H1 (cell line): ENCODE results near the gene VAMP4. TPM values are rescaled to one million over a fixed set of nuclear protein-coding genes. Genes with fewer than 3 reads are reported as not detected.

Source experiments
- CTCF ChIA-PET: fragments of 300-600 bp; sonication (Branson Sonifier 250); formaldehyde crosslinking; loops from one replicate; lab custom pipeline; 2021; ENCODE audit not compliant: partially characterized antibody; lab: Charles Lee
- POLR2A ChIA-PET: fragments of 300-600 bp; sonication (Branson Sonifier 250); formaldehyde crosslinking; loops from one replicate; lab custom pipeline; 2021; ENCODE audit warnings: inconsistent platforms; ENCODE audit not compliant: partially characterized antibody; lab: Charles Lee
- DNase-seq, 2 experiments: peaks; one replicate each; pipeline versions ENCODE4 v3.0.0 to v3.0.0-alpha.2; 2010 to 2022; ENCODE audit warnings: low spot score in 2 of 2, low read depth in 1 of 2, mixed read lengths in 1 of 2
- FAIRE-seq: peaks from 2 replicates; lab custom pipeline; 2011; peaks lifted over from hg19 to GRCh38; lab: Jason Lieb, UNC
- H2AFZ ChIP-seq: 2 replicates; pipeline ENCODE4 v1.8.1; 2012; ENCODE audit warnings: low read length, inconsistent platforms
- H2AK5ac ChIP-seq: 2 replicates; pipeline ENCODE4 v1.6.1; 2013; ENCODE audit warnings: low read depth, low read length
- H2BK120ac ChIP-seq: replicated peaks from 2 replicates; pipeline ENCODE3; 2013; ENCODE audit warnings: low read depth, low read length, inconsistent platforms
- H2BK12ac ChIP-seq: 2 replicates; pipeline ENCODE4 v1.6.1; 2013; ENCODE audit warnings: low read depth, low read length
- H2BK15ac ChIP-seq: 2 replicates; pipeline ENCODE4 v1.6.1; 2013; ENCODE audit warnings: low read length
- H2BK20ac ChIP-seq: 2 replicates; pipeline ENCODE4 v1.6.1; 2013; ENCODE audit warnings: low read length
- H2BK5ac ChIP-seq: 2 replicates; pipeline ENCODE4 v1.6.1; 2013; ENCODE audit warnings: low read depth, low read length
- H3K14ac ChIP-seq: 2 replicates; pipeline ENCODE4 v1.6.1; 2013; ENCODE audit warnings: inconsistent platforms; ENCODE audit not compliant: insufficient read length
- H3K18ac ChIP-seq: 2 replicates; pipeline ENCODE4 v1.6.1; 2013; ENCODE audit warnings: low read length; ENCODE audit errors: extremely low read depth
- H3K23ac ChIP-seq: 2 replicates; pipeline ENCODE4 v1.6.1; 2013; ENCODE audit warnings: inconsistent platforms; ENCODE audit not compliant: insufficient read length
- H3K23me2 ChIP-seq: 2 replicates; pipeline ENCODE4 v1.6.1; 2013; ENCODE audit warnings: low read depth, low read length
- H3K27ac ChIP-seq: 2 replicates; pipeline ENCODE4 v1.6.1; 2011; ENCODE audit warnings: low read depth, low read length, inconsistent platforms
- H3K27me3 ChIP-seq, 4 experiments: replicated peaks in 1 of 4; 1 replicate in 1 of 4; 2 replicates in 3 of 4; pipeline versions ENCODE4 v1.6.1 to v1.8.1; 2011 to 2013; ENCODE audit warnings: low read length in 3 of 4, mild to moderate bottlenecking in 3 of 4, inconsistent platforms in 2 of 4, mixed read lengths in 2 of 4, moderate library complexity in 1 of 4; ENCODE audit not compliant: control insufficient read depth in 3 of 4, insufficient read depth in 3 of 4; ENCODE audit errors: extremely low read depth in 1 of 4
- H3K36me3 ChIP-seq, 4 experiments: 2 replicates each; pipeline versions ENCODE4 v1.6.1 to v1.8.1; 2011 to 2013; ENCODE audit warnings: mild to moderate bottlenecking in 4 of 4, low read length in 3 of 4, moderate library complexity in 2 of 4, control low read depth in 1 of 4, inconsistent platforms in 1 of 4; ENCODE audit not compliant: insufficient read depth in 4 of 4, control insufficient read depth in 2 of 4
- H3K4ac ChIP-seq: replicated peaks from 2 replicates; pipeline ENCODE3; 2013; ENCODE audit warnings: low read length, low read depth, mixed read lengths, inconsistent platforms; ENCODE audit not compliant: insufficient read length
- H3K4me1 ChIP-seq, 4 experiments: replicated peaks in 1 of 4; 1 replicate in 1 of 4; 2 replicates in 3 of 4; pipeline versions ENCODE4 v1.6.1 to v1.8.1; 2011 to 2013; ENCODE audit warnings: low read length in 3 of 4, inconsistent platforms in 2 of 4, mixed read lengths in 1 of 4; ENCODE audit not compliant: insufficient read depth in 4 of 4, control insufficient read depth in 3 of 4
- H3K4me2 ChIP-seq, 2 experiments: 2 replicates each; pipeline versions ENCODE4 v1.6.1 to v1.8.1; 2011 to 2013; ENCODE audit warnings: low read depth in 2 of 2, low read length in 2 of 2, control low read depth in 1 of 2, inconsistent platforms in 1 of 2, mild to moderate bottlenecking in 1 of 2; ENCODE audit not compliant: insufficient read depth in 1 of 2
- H3K4me3 ChIP-seq, 4 experiments: fragments of 200-600, 300-600 bp in 1 of 4; sonication (generic), shearing (Covaris generic), sonication (Bioruptor Twin) in 1 of 4; 2 replicates each; pipeline versions ENCODE4 v1.5.1 to v1.8.1; 2011 to 2016; ENCODE audit warnings: low read length in 4 of 4, low read depth in 3 of 4, control low read depth in 2 of 4, inconsistent platforms in 2 of 4, mild to moderate bottlenecking in 2 of 4, mixed read lengths in 1 of 4, moderate library complexity in 1 of 4; ENCODE audit not compliant: insufficient read depth in 2 of 4; ENCODE audit errors: extremely low read depth in 1 of 4
- H3K56ac ChIP-seq: replicated peaks from 2 replicates; pipeline ENCODE3; 2013; ENCODE audit warnings: low read depth, mild to moderate bottlenecking, mixed read lengths, low read length, inconsistent platforms; ENCODE audit not compliant: insufficient read length
- H3K79me1 ChIP-seq: 2 replicates; pipeline ENCODE4 v1.6.1; 2013; ENCODE audit warnings: low read depth, low read length, control low read depth
- H3K79me2 ChIP-seq, 2 experiments: 2 replicates each; pipeline versions ENCODE4 v1.6.1 to v1.8.1; 2012 to 2013; ENCODE audit warnings: low read length in 2 of 2, mild to moderate bottlenecking in 2 of 2, inconsistent platforms in 1 of 2; ENCODE audit not compliant: insufficient read depth in 2 of 2, control insufficient read depth in 1 of 2
- H3K9ac ChIP-seq, 4 experiments: replicated peaks in 1 of 4; 1 replicate in 1 of 4; 2 replicates in 3 of 4; pipeline versions ENCODE4 v1.6.1 to v1.8.1; 2011 to 2013; ENCODE audit warnings: low read depth in 3 of 4, low read length in 3 of 4, control low read depth in 2 of 4, mild to moderate bottlenecking in 2 of 4, moderate library complexity in 2 of 4, inconsistent platforms in 1 of 4; ENCODE audit errors: extremely low read depth in 1 of 4
- H3K9me3 ChIP-seq, 2 experiments: 2 replicates each; pipeline versions ENCODE4 v1.6.1 to v1.8.1; 2012 to 2013; ENCODE audit warnings: mild to moderate bottlenecking in 2 of 2, moderate library complexity in 2 of 2, control low read depth in 1 of 2, inconsistent platforms in 1 of 2, low read depth in 1 of 2, low read length in 1 of 2, mixed read lengths in 1 of 2; ENCODE audit not compliant: insufficient read depth in 2 of 2
- H4K20me1 ChIP-seq, 2 experiments: replicated peaks in 1 of 2; 2 replicates each; pipeline versions ENCODE3 to v1.8.1; 2011 to 2013; ENCODE audit warnings: inconsistent platforms in 2 of 2, low read length in 2 of 2, mild to moderate bottlenecking in 1 of 2; ENCODE audit not compliant: insufficient read depth in 2 of 2, control insufficient read depth in 1 of 2
- H4K5ac ChIP-seq: 2 replicates; pipeline ENCODE4 v1.6.1; 2013; ENCODE audit warnings: low read length, low read depth, mixed read lengths, inconsistent platforms; ENCODE audit not compliant: insufficient read length
- H4K8ac ChIP-seq: 2 replicates; pipeline ENCODE4 v1.8.0; 2013; ENCODE audit warnings: mild to moderate bottlenecking, moderate library complexity, low read length, inconsistent platforms; ENCODE audit not compliant: insufficient read depth; ENCODE audit errors: extremely low read depth
- H4K91ac ChIP-seq: replicated peaks from 2 replicates; pipeline ENCODE3; 2013; ENCODE audit warnings: low read length, mixed read lengths, inconsistent platforms; ENCODE audit not compliant: insufficient read length
- CEBPB ChIP-seq: IDR thresholded peaks from 2 replicates; pipeline ENCODE4 v1.6.1; 2012; ENCODE audit warnings: low read depth, low read length
- RAD21 ChIP-seq, 2 experiments: IDR thresholded peaks in 1 of 2; conservative IDR thresholded peaks in 1 of 2; 2 replicates each; pipeline ENCODE4 v1.6.1; 2011; ENCODE audit warnings: low read depth in 2 of 2, low read length in 2 of 2, improper control_type of control experiment in 1 of 2, inconsistent platforms in 1 of 2, mild to moderate bottlenecking in 1 of 2, moderate library complexity in 1 of 2
- RFX5 ChIP-seq: IDR thresholded peaks from 2 replicates; pipeline ENCODE4 v1.6.1; 2011; ENCODE audit warnings: low read depth, low read length, improper control_type of control experiment, borderline replicate concordance
- RNF2 ChIP-seq: fragments of 200-900, 300-1000 bp; sonication (generic); IDR thresholded peaks from 2 replicates; pipeline ENCODE4 v1.7.1; 2016; ENCODE audit warnings: borderline replicate concordance, low read depth, mild to moderate bottlenecking, antibody characterized with exemption, low read length; ENCODE audit not compliant: poor library complexity, severe bottlenecking; ENCODE audit errors: missing control alignments
- RXRA ChIP-seq: IDR thresholded peaks from 2 replicates; pipeline ENCODE4 v1.6.1; 2011; ENCODE audit warnings: low read depth, mild to moderate bottlenecking, low read length, moderate library complexity; ENCODE audit not compliant: insufficient read depth
- SIN3A ChIP-seq, 2 experiments: IDR thresholded peaks in 1 of 2; conservative IDR thresholded peaks in 1 of 2; 2 replicates each; pipeline ENCODE4 v1.6.1; 2011 to 2012; ENCODE audit warnings: low read length in 2 of 2, improper control_type of control experiment in 1 of 2, low read depth in 1 of 2, mild to moderate bottlenecking in 1 of 2
- WGBS, 2 experiments: shearing (Covaris generic) in 1 of 2; methylation state at CpG; one replicate each; pipeline versions ENCODE4 v1.1.6 to v1.1.7; 2013 to 2015; ENCODE audit warnings: low lambda C conversion rate in 2 of 2, mixed read lengths in 2 of 2, inconsistent platforms in 1 of 2, low coverage in 1 of 2, missing lambda C conversion rate in 1 of 2; ENCODE audit not compliant: insufficient replicate concordance in 2 of 2, insufficient coverage in 1 of 2, insufficient read length in 1 of 2; ENCODE audit errors: extremely low coverage in 1 of 2, missing lambda C conversion rate in 1 of 2; 5-methylcytosine and 5-hydroxymethylcytosine counted together
- polyA plus RNA-seq, 7 experiments: library from polyadenylated mRNA; depleted of rRNA in 3 of 7; stranded (reverse) in 5 of 7; unstranded in 2 of 7; fragments of >200 nt in 5 of 7; fragments of 200-250 nt in 2 of 7; gene quantifications; 1 replicate in 5 of 7; 2 replicates in 1 of 7; 4 replicates in 1 of 7; pipeline versions ENCODE4 v1.2.1 to v1.2.3, GENCODE V29; 2011 to 2013; ENCODE audit warnings: missing spikeins in 2 of 7, mixed read lengths in 2 of 7
- total RNA-seq: library from RNA; stranded (reverse); fragmentation: NEBNext Ultra II Directional; extraction: Animal tissue kit (Norgen Biotek cat#: 25700); gene quantifications from 2 replicates; pipeline ENCODE4 v1.2.1, GENCODE V29; 2021

The VAMP4 gene
- total and polyA plus RNA-seq, 2 of the 8 experiments (the other 6 are each of a cell fraction or from before 2014, with no cell fraction given), result 1.6 to 13.9 TPM

DNA sequence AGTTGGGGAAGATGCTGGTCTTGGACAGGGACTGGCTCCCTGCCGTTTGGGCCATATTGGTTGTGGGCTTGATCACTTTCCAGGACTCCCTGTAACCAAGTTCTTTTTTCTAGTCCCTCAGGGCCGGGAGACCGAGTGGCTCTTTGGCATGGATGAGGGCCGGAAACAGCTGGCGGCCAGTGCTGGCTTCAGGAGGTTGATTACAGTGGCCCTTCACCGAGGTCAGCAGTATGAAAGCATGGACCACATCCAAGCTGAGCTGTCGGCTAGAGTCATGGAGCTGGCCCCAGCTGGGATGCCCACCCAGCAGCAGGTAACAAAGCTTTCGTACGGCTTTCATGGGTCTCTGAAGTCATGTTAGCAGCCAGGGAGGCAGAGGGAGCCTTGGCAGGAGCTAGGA, 43.9 kb upstream of the VAMP4 start:
- Histone ChIP-seq H2BK12ac (no peak overlapping the region), H3K27me3 (no peaks in the 10 kb centered on the region), H3K23me2 (peaks cover 5% of the 10 kb centered on the region), H3K4ac (no peak overlapping the region), H3K4me1 (peaks cover 0 to 4% (median 2%) of the 10 kb centered on the region in 4 experiments; a peak in 4 of 7 replicates), H3K79me1 (peaks cover 21% of the 10 kb centered on the region), H2AFZ (no peak overlapping the region), H3K56ac (no peak overlapping the region), H3K36me3 (peaks cover 35 to 72% (median 63%) of the 10 kb centered on the region in 4 experiments), H2BK15ac (no peak overlapping the region), H2AK5ac (no peak overlapping the region), H2BK5ac (no peak overlapping the region), H3K14ac (no peak overlapping the region), H2BK120ac (no peak overlapping the region), H3K9me3 (no peaks in the 10 kb centered on the region; a peak in 1 of 4 replicates), H3K9ac (no peak overlapping the region), H4K20me1 (peaks cover 2 to 14% of the 10 kb centered on the region in 2 experiments), H3K4me2 (no peak overlapping the region), H4K91ac (no peak overlapping the region), H3K79me2 (peaks cover 17 to 59% of the 10 kb centered on the region in 2 experiments), H3K27ac (no peak overlapping the region), H3K23ac (no peak overlapping the region), H4K8ac (no peak overlapping the region; the same call in 1 of the 2 replicates), H3K18ac (no peak overlapping the region), H3K4me3 (no peak overlapping the region), H4K5ac (no peak overlapping the region), H2BK20ac (no peak overlapping the region)
- POLR2A ChIA-PET, result interaction anchor here (1.3 to 1.4 kb wide), 2 partner anchors 15 to 31 kb away, joined by 3 to 4 read pairs; no protein-coding TSS in a partner anchor
- FAIRE-seq (no peak), DNase-seq (no peak)
- CTCF ChIA-PET, result interaction anchor here (0.8 to 3.0 kb wide), 6 partner anchors 15 to 199 kb away, joined by 3 to 24 read pairs (median 8); no protein-coding TSS in a partner anchor
- 89% methylated on average over 9 of the region's 9 CpGs; no CpG with 5 or more reads in 1 of the 2 experiments for WGBS, 2 experiments
- no peak for TF ChIP-seq SIN3A (conservative IDR thresholded peaks at IDR 0.05 in 1 of 2, IDR thresholded peaks at IDR 0.05 in 1 of 2; ENCODE audit: low read depth in 1 of 2, low read length in 2 of 2)
- no peak for TF ChIP-seq RFX5
- TF ChIP-seq RXRA, result no peak
- TF ChIP-seq CEBPB, result no peak
- TF ChIP-seq RAD21 (IDR thresholded peaks at IDR 0.05 in 1 of 2, conservative IDR thresholded peaks at IDR 0.05 in 1 of 2; ENCODE audit: low read depth in 2 of 2, low read length in 2 of 2), result no peak
- TF ChIP-seq RNF2, result no peak
